Smooth muscle cell (in vitro differentiated cells): ENCODE data around the gene HSPA12B. TPM values are rescaled to one million over a fixed set of nuclear protein-coding genes. Genes with fewer than 3 reads are reported as not detected.

Experiments
- DNase-seq: peaks from one replicate; lab custom pipeline; 2025; ENCODE audit not compliant: unreplicated experiment; lab: John Stamatoyannopoulos, UW
- H2AFZ ChIP-seq: fragments of 200-600 bp; sonication (generic); 2 replicates; pipeline ENCODE4 v1.6.0; 2016; ENCODE audit warnings: antibody characterized with exemption, low read depth, mild to moderate bottlenecking
- H3F3A ChIP-seq: fragments of 200-600 bp; sonication (generic); 2 replicates; pipeline ENCODE4 v1.6.0; 2017; ENCODE audit warnings: antibody characterized with exemption, low read depth
- H3K27ac ChIP-seq: fragments of 200-600 bp; sonication (generic); 2 replicates; pipeline ENCODE4 v1.5.1; 2016; ENCODE audit warnings: low read depth, mild to moderate bottlenecking
- H3K27me3 ChIP-seq: fragments of 200-600 bp; sonication (generic); 2 replicates; pipeline ENCODE4 v1.6.1; 2016; ENCODE audit warnings: low read depth, mild to moderate bottlenecking
- H3K36me3 ChIP-seq: fragments of 200-600 bp; sonication (generic); 2 replicates; pipeline ENCODE4 v1.5.1; 2016; ENCODE audit warnings: low read depth
- H3K4me1 ChIP-seq: fragments of 200-600 bp; sonication (generic); 2 replicates; pipeline ENCODE4 v1.5.1; 2016; ENCODE audit warnings: low read depth
- H3K4me2 ChIP-seq: fragments of 200-600 bp; sonication (generic); 2 replicates; pipeline ENCODE4 v1.6.0; 2016; ENCODE audit warnings: mild to moderate bottlenecking
- H3K4me3 ChIP-seq: fragments of 200-600 bp; sonication (generic); 2 replicates; pipeline ENCODE4 v1.5.1; 2016; ENCODE audit warnings: mild to moderate bottlenecking
- H3K79me2 ChIP-seq: fragments of 200-600 bp; sonication (generic); 2 replicates; pipeline ENCODE4 v1.6.0; 2016; ENCODE audit warnings: low read depth, mild to moderate bottlenecking
- H3K9ac ChIP-seq: fragments of 200-600 bp; sonication (generic); 2 replicates; pipeline ENCODE4 v1.6.0; 2016; ENCODE audit warnings: low read depth
- H3K9me3 ChIP-seq: fragments of 200-600 bp; sonication (generic); replicated peaks from 2 replicates; pipeline ENCODE4 v1.5.1; 2016; ENCODE audit warnings: low read depth
- H4K20me1 ChIP-seq: fragments of 200-600 bp; sonication (generic); 2 replicates; pipeline ENCODE4 v1.6.0; 2016; ENCODE audit warnings: low read depth
- CTCF ChIP-seq: fragments of 200-600 bp; sonication (generic); IDR thresholded peaks from 2 replicates; pipeline ENCODE4 v1.5.1; 2017; ENCODE audit warnings: borderline replicate concordance, mild to moderate bottlenecking, antibody characterized with exemption; ENCODE audit not compliant: insufficient read depth, poor library complexity, severe bottlenecking
- WGBS: methylation state at CpG from one replicate; pipeline ENCODE4 v1.1.7; 2016; ENCODE audit warnings: low lambda C conversion rate; 5-methylcytosine and 5-hydroxymethylcytosine counted together
- polyA plus RNA-seq: library from polyadenylated mRNA; unstranded; fragments of >200 nt; fragmentation: Nextera tagmentation; extraction: Ambion mirVana; gene quantifications from 2 replicates; pipeline ENCODE4 v1.2.1, GENCODE V29; 2016
- total RNA-seq: library from RNA; depleted of rRNA; stranded (reverse); fragments of >200 nt; gene quantifications from 2 replicates; pipeline ENCODE4 v1.2.3, GENCODE V29; 2014

The HSPA12B gene
- total and polyA plus RNA-seq, 2 experiments from 2014 or later: 0.04 to 1.0 TPM

- H4K20me1 ChIP-seq: no peaks in the 10 kb centered on the region
- 90% methylated on average over 3 of the region's 3 CpGs for WGBS
- TF ChIP-seq CTCF: no peak
Observed at GRCh38 chr20:3707508-3707899, 25.0 kb upstream of the HSPA12B start.

GRCh38 chr20:3710011-3710466 lies 22.4 kb upstream of the HSPA12B start:
- WGBS: 78% methylated on average over 6 of the region's 6 CpGs

More at GRCh38 chr20:3707508-3707899, 25.0 kb upstream of the HSPA12B start:
- H3K9me3 ChIP-seq: no peaks in the 10 kb centered on the region
- H3K27me3 ChIP-seq: no peaks in the 10 kb centered on the region
- no peaks in the 10 kb centered on the region for H3K4me1 ChIP-seq
- no peaks in the 10 kb centered on the region for H3K36me3 ChIP-seq
- H3K4me2 ChIP-seq: no peak overlapping the region
- H3K4me3 ChIP-seq: no peak overlapping the region
- no peaks in the 10 kb centered on the region for H3K79me2 ChIP-seq
- no peak overlapping the region for H2AFZ ChIP-seq
- H3K9ac ChIP-seq: no peak overlapping the region
- DNase-seq: no peak
- no peaks in the 10 kb centered on the region for H3F3A ChIP-seq
- H3K27ac ChIP-seq: no peak overlapping the region

GRCh38 chr20:3710703-3711483 lies 21.6 kb upstream of the HSPA12B start:
- peak; percentile 66 for DNase-seq
- TF ChIP-seq CTCF: peak; percentile 99
- no peak overlapping the region for H3K27ac ChIP-seq
- no peaks in the 10 kb centered on the region for H3K36me3 ChIP-seq
- H3F3A ChIP-seq: no peaks in the 10 kb centered on the region
- WGBS: 38% methylated on average over 17 of the region's 18 CpGs
- H3K4me3 ChIP-seq: no peak overlapping the region
- H4K20me1 ChIP-seq: no peaks in the 10 kb centered on the region
- no peaks in the 10 kb centered on the region for H3K4me1 ChIP-seq
- no peaks in the 10 kb centered on the region for H3K27me3 ChIP-seq
- H3K9ac ChIP-seq: no peak overlapping the region
- H3K9me3 ChIP-seq: no peaks in the 10 kb centered on the region
- no peaks in the 10 kb centered on the region for H3K79me2 ChIP-seq
- no peak overlapping the region for H2AFZ ChIP-seq
- H3K4me2 ChIP-seq: no peak overlapping the region

More at GRCh38 chr20:3710011-3710466, 22.4 kb upstream of the HSPA12B start:
- Histone ChIP-seq H3F3A (no peaks in the 10 kb centered on the region), H3K9ac (no peak overlapping the region), H3K27ac (no peak overlapping the region), H4K20me1 (no peaks in the 10 kb centered on the region), H3K27me3 (no peaks in the 10 kb centered on the region), H2AFZ (no peak overlapping the region), H3K4me1 (no peaks in the 10 kb centered on the region), H3K9me3 (no peaks in the 10 kb centered on the region), H3K79me2 (no peaks in the 10 kb centered on the region), H3K36me3 (no peaks in the 10 kb centered on the region), H3K4me2 (no peak overlapping the region), H3K4me3 (no peak overlapping the region)
- no peak for DNase-seq
- no peak for TF ChIP-seq CTCF
